K562 (cell line): ENCODE data around the gene SYNRG. TPM values are rescaled to one million over a fixed set of nuclear protein-coding genes. Genes with fewer than 3 reads are reported as not detected.

Experiments
- CHD7 ChIP-seq: fragments of 200-600 bp; sonication (generic); IDR thresholded peaks from one replicate; pipeline ENCODE4 v1.6.1; 2012; ENCODE audit warnings: mild to moderate bottlenecking, low read depth, low read length, inconsistent platforms
- EP300 ChIP-seq: IDR thresholded peaks from 2 replicates; pipeline ENCODE4 v1.6.1; 2012; ENCODE audit warnings: low read length, improper control_type of control experiment
- NFYB ChIP-seq: IDR thresholded peaks from 2 replicates; pipeline ENCODE4 v1.6.1; 2011; ENCODE audit warnings: mild to moderate bottlenecking, moderate library complexity; ENCODE audit not compliant: insufficient read length; ENCODE audit errors: extremely low read depth
- ZNF318 ChIP-seq, 2 experiments: fragments of 450-650 bp; IDR thresholded peaks; 2 replicates each; pipeline ENCODE4 v1.6.1; 2016; ENCODE audit warnings: mild to moderate bottlenecking in 2 of 2, borderline replicate concordance in 1 of 2, low read depth in 1 of 2, moderate library complexity in 1 of 2
- polyA plus RNA-seq, 8 experiments: library from polyadenylated mRNA; depleted of rRNA in 4 of 8; stranded (reverse) in 5 of 8; unstranded in 3 of 8; fragments of >200 nt; fragmentation: Nextera tagmentation in 2 of 8; fragmentation: Illumina TruSeq in 1 of 8; extraction: Ambion mirVana in 2 of 8; extraction: Trizol in 1 of 8; gene quantifications; 2 replicates each; pipeline versions ENCODE4 v1.2.1 to v1.2.3, GENCODE V29; 2011 to 2014; ENCODE audit warnings: inconsistent platforms in 1 of 8, missing spikeins in 1 of 8
- total RNA-seq, 7 experiments: library from RNA; depleted of rRNA in 6 of 7; stranded (reverse); fragments of >200 nt in 6 of 7; fragmentation: Illumina TruSeq in 2 of 7; extraction: Trizol in 2 of 7; gene quantifications; 2 replicates each; pipeline versions ENCODE4 v1.2.1 to v1.2.3, GENCODE V29; 2011 to 2021; ENCODE audit warnings: low replicate concordance in 1 of 7

Gene SYNRG
- total and polyA plus RNA-seq, 9 of the 15 experiments (the other 6 are each of a cell fraction or from before 2014, with no cell fraction given), result 2.9 to 28.2 (median 15.1) TPM

GRCh38 chr17:37490638-37491614, 118.3 kb downstream of the SYNRG start (continued):
- TF ChIP-seq ZNF318 (IDR thresholded peaks at IDR 0.05; ENCODE audit: borderline replicate concordance in 1 of 2, low read depth in 1 of 2), result no peak
- no peak for TF ChIP-seq NFYB
- 0 out of 2 replicates have a peak, but pooled peaks have one; percentile 3 for TF ChIP-seq EP300
- TF ChIP-seq CHD7, result no peak
